WERI-Rb-1 (cell line): ENCODE measurements around the gene PIBF1.

Experiments used
- DNase-seq: peaks from one replicate; pipeline ENCODE4 v3.0.0-alpha.2; 2020
- H3K27ac ChIP-seq: fragments of 250-450 bp; sonication (Bioruptor Pico); 2 replicates; pipeline ENCODE4 v1.5.1; 2020; ENCODE audit warnings: mild to moderate bottlenecking, moderate library complexity
- H3K27me3 ChIP-seq: fragments of 250-450 bp; sonication (Bioruptor Pico); 2 replicates; pipeline ENCODE4 v1.5.1; 2021; ENCODE audit warnings: mild to moderate bottlenecking, low read depth, moderate library complexity; ENCODE audit not compliant: insufficient read depth, severe bottlenecking
- H3K36me3 ChIP-seq: fragments of 250-450 bp; sonication (Bioruptor Pico); 2 replicates; pipeline ENCODE4 v1.5.1; 2020; ENCODE audit warnings: mild to moderate bottlenecking, moderate library complexity
- H3K4me3 ChIP-seq: 2 replicates; pipeline ENCODE4 v1.5.1; 2011; ENCODE audit warnings: low read depth, mild to moderate bottlenecking, control low read depth, low read length
- H3K9me3 ChIP-seq: fragments of 250-450 bp; sonication (Bioruptor Pico); 2 replicates; pipeline ENCODE4 v1.5.1; 2021; ENCODE audit warnings: mild to moderate bottlenecking, moderate library complexity; ENCODE audit not compliant: severe bottlenecking
- CTCF ChIP-seq: IDR thresholded peaks from 2 replicates; pipeline ENCODE4 v1.5.1; 2011; ENCODE audit warnings: low read depth, mild to moderate bottlenecking, control low read depth, inconsistent platforms, low read length

Gene PIBF1

GRCh38 chr13:72781451-72782439, at the start of gene PIBF1, which contains the start of gene DIS3:
Gene PIBF1, plus strand, starts transcription at chr13:72782133. Its CDS starts 1,337 bp downstream, at chr13:72783470.
Gene DIS3, minus strand, starts transcription at chr13:72781900. Its CDS starts 68 bp downstream, at chr13:72781832.
- H3K4me3 ChIP-seq = peak within 1 kb of the TSS; percentile 82
- no peak for TF ChIP-seq CTCF
- DNase-seq = peak; percentile 98
- no peaks in the 10 kb centered on the region for H3K9me3 ChIP-seq
- H3K27ac ChIP-seq = peak within 1 kb of the TSS; percentile 83
- H3K36me3 ChIP-seq = peaks cover 39% of the 10 kb centered on the region
- H3K27me3 ChIP-seq = no peaks in the 10 kb centered on the region

- DNase-seq = no peak
- no peak overlapping the region for H3K27ac ChIP-seq
- H3K36me3 ChIP-seq = peaks cover 56% of the 10 kb centered on the region
- H3K27me3 ChIP-seq = no peaks in the 10 kb centered on the region
- no peak overlapping the region for H3K4me3 ChIP-seq
- no peak for TF ChIP-seq CTCF
- H3K9me3 ChIP-seq = no peaks in the 10 kb centered on the region
Observed at GRCh38 chr13:72737033-72737432, 44.9 kb upstream of the PIBF1 start.

- no peak for DNase-seq
- TF ChIP-seq CTCF = no peak
- Histone ChIP-seq H3K27me3 (no peaks in the 10 kb centered on the region), H3K27ac (no peak overlapping the region), H3K9me3 (no peaks in the 10 kb centered on the region), H3K36me3 (peaks cover 44% of the 10 kb centered on the region), H3K4me3 (no peak overlapping the region)
Observed at GRCh38 chr13:72740015-72740414, 41.9 kb upstream of the PIBF1 start.

- no peak for TF ChIP-seq CTCF
- no peaks in the 10 kb centered on the region for H3K9me3 ChIP-seq
- no peak for DNase-seq
- H3K27ac ChIP-seq = no peak overlapping the region
- H3K36me3 ChIP-seq = peaks cover 49% of the 10 kb centered on the region
- no peaks in the 10 kb centered on the region for H3K27me3 ChIP-seq
- H3K4me3 ChIP-seq = no peak overlapping the region
Observed at GRCh38 chr13:72745260-72745659, 36.7 kb upstream of the PIBF1 start.

- no peak overlapping the region for H3K27ac ChIP-seq
- no peaks in the 10 kb centered on the region for H3K27me3 ChIP-seq
- H3K4me3 ChIP-seq = no peak overlapping the region
- DNase-seq = no peak
- TF ChIP-seq CTCF = no peak
- no peaks in the 10 kb centered on the region for H3K9me3 ChIP-seq
- H3K36me3 ChIP-seq = peaks cover 61% of the 10 kb centered on the region
Observed at GRCh38 chr13:72751220-72751619, 30.7 kb upstream of the PIBF1 start.
